GM23338 (cell line): ENCODE data around the gene TMA7. TPM values are rescaled to one million over a fixed set of nuclear protein-coding genes. Genes with fewer than 3 reads are reported as not detected.

Experiments used
- ATAC-seq: fragments of 200-7000 bp; cut with Tn5 transposase; 3 replicates; pipeline ENCODE4 v1.9.1; 2020
- DNase-seq: peaks from one replicate; pipeline ENCODE4 v3.0.0-alpha.2; 2015; ENCODE audit warnings: low spot score
- H2AFZ ChIP-seq: fragments of 200-600 bp; sonication (generic); 2 replicates; pipeline ENCODE4 v1.8.0; 2016; ENCODE audit warnings: antibody characterized with exemption, mild to moderate bottlenecking, moderate library complexity
- H3F3A ChIP-seq: fragments of 200-600 bp; sonication (generic); replicated peaks from 2 replicates; pipeline ENCODE4 v1.8.0; 2017; ENCODE audit warnings: antibody characterized with exemption, mixed run types, low read depth
- H3K27ac ChIP-seq: fragments of 200-600 bp; sonication (generic); 2 replicates; pipeline ENCODE4 v1.6.1; 2016; ENCODE audit warnings: low read depth
- H3K27me3 ChIP-seq: fragments of 200-600 bp; sonication (generic); 2 replicates; pipeline ENCODE4 v1.8.0; 2016; ENCODE audit warnings: mild to moderate bottlenecking, mixed run types, moderate library complexity; ENCODE audit not compliant: insufficient read depth
- H3K36me3 ChIP-seq: fragments of 200-600 bp; sonication (generic); 2 replicates; pipeline ENCODE4 v1.8.0; 2016; ENCODE audit warnings: mild to moderate bottlenecking; ENCODE audit not compliant: insufficient read depth
- H3K4me1 ChIP-seq: fragments of 200-600 bp; sonication (generic); 2 replicates; pipeline ENCODE4 v1.8.0; 2016; ENCODE audit warnings: mild to moderate bottlenecking, moderate library complexity; ENCODE audit not compliant: insufficient read depth
- H3K4me2 ChIP-seq: fragments of 200-600 bp; sonication (generic); 2 replicates; pipeline ENCODE4 v1.7.1; 2017; ENCODE audit warnings: mixed run types
- H3K4me3 ChIP-seq: fragments of 200-600 bp; sonication (generic); 2 replicates; pipeline ENCODE4 v1.6.1; 2016; ENCODE audit warnings: mixed run types
- H3K79me2 ChIP-seq: fragments of 200-600 bp; sonication (generic); replicated peaks from 2 replicates; pipeline ENCODE4 v1.8.0; 2017; ENCODE audit warnings: mild to moderate bottlenecking; ENCODE audit not compliant: insufficient read depth
- H3K9me2 ChIP-seq: fragments of 200-600 bp; sonication (generic); 2 replicates; pipeline ENCODE4 v1.8.0; 2017; ENCODE audit not compliant: insufficient read depth
- H4K20me1 ChIP-seq: fragments of 200-600 bp; sonication (generic); replicated peaks from 2 replicates; pipeline ENCODE4 v1.8.0; 2017; ENCODE audit warnings: mild to moderate bottlenecking; ENCODE audit not compliant: insufficient read depth
- H3K27ac Mint-ChIP-seq: 2 replicates; pipeline ENCODE4 v1.8.0; 2020; ENCODE audit warnings: inconsistent platforms, mild to moderate bottlenecking, moderate library complexity, mixed read lengths
- H3K27me3 Mint-ChIP-seq: 3 replicates; pipeline ENCODE4 v1.8.0; 2022; ENCODE audit warnings: low read depth, mild to moderate bottlenecking, moderate library complexity, mixed read lengths, inconsistent platforms; ENCODE audit not compliant: insufficient read depth, poor library complexity
- H3K36me3 Mint-ChIP-seq: 3 replicates; pipeline ENCODE4 v1.8.0; 2021; ENCODE audit warnings: low read depth, mild to moderate bottlenecking, inconsistent platforms, moderate library complexity, mixed read lengths
- H3K4me1 Mint-ChIP-seq: 3 replicates; pipeline ENCODE4 v1.8.0; 2020; ENCODE audit warnings: mild to moderate bottlenecking, inconsistent platforms, mixed read lengths
- H3K4me3 Mint-ChIP-seq: 3 replicates; pipeline ENCODE4 v1.8.0; 2021; ENCODE audit warnings: moderate library complexity, mild to moderate bottlenecking, inconsistent platforms, mixed read lengths
- H3K9me3 Mint-ChIP-seq: 3 replicates; pipeline ENCODE4 v1.8.0; 2020; ENCODE audit warnings: moderate library complexity, mild to moderate bottlenecking, inconsistent platforms, mixed read lengths
- CREB1 ChIP-seq: fragments of 250-450 bp; sonication (Bioruptor Pico); IDR thresholded peaks from 2 replicates; pipeline ENCODE4 v1.5.0; 2020; ENCODE audit warnings: low read depth, mild to moderate bottlenecking, moderate library complexity
- EZH2phosphoT487 ChIP-seq: fragments of 200-600 bp; sonication (generic); IDR thresholded peaks from one replicate; pipeline ENCODE4 v1.8.1; 2018; ENCODE audit warnings: antibody characterized with exemption; ENCODE audit not compliant: unreplicated experiment
- JUNB ChIP-seq: IDR thresholded peaks from one replicate; pipeline ENCODE4 v1.6.1; 2016; ENCODE audit warnings: antibody characterized with exemption; ENCODE audit not compliant: unreplicated experiment
- NANOG ChIP-seq: IDR thresholded peaks from 2 replicates; pipeline ENCODE4 v1.6.1; 2016; ENCODE audit warnings: antibody characterized with exemption, borderline replicate concordance
- POLR2AphosphoS5 ChIP-seq: IDR thresholded peaks from 2 replicates; pipeline ENCODE4 v1.6.1; 2016; ENCODE audit warnings: antibody characterized with exemption, low read depth
- STAT1 ChIP-seq: IDR thresholded peaks from one replicate; pipeline ENCODE4 v1.6.1; 2016; ENCODE audit warnings: antibody characterized with exemption; ENCODE audit not compliant: unreplicated experiment
- ZNF462 ChIP-seq: fragments of 250-450 bp; sonication (Bioruptor Pico); IDR thresholded peaks from 2 replicates; pipeline ENCODE4 v1.5.0; 2020; ENCODE audit warnings: mild to moderate bottlenecking, moderate library complexity
- polyA plus RNA-seq: library from polyadenylated mRNA; unstranded; fragments of >200 nt; fragmentation: Nextera tagmentation; extraction: Ambion mirVana; gene quantifications from 2 replicates; pipeline ENCODE4 v1.2.1, GENCODE V29; 2016
- total RNA-seq: library from RNA; depleted of rRNA; stranded (reverse); fragments of >200 nt; shearing (Covaris generic); gene quantifications from 2 replicates; pipeline ENCODE4 v1.2.3, GENCODE V29; 2014
- TF ChIP-seq, protein P1 (sequence below): IDR thresholded peaks from 2 replicates; pipeline ENCODE4 v1.6.1; 2016; ENCODE audit warnings: antibody characterized with exemption

TMA7 gene
- total and polyA plus RNA-seq, 2 experiments from 2014 or later, result 419 to 2,089 TPM

- H3K27me3 Mint-ChIP-seq, result peaks cover 7% of the 10 kb centered on the region
- no peak overlapping the region for H3K4me3 Mint-ChIP-seq
- H3K9me3 Mint-ChIP-seq, result no peaks in the 10 kb centered on the region
- Histone ChIP-seq H3K4me2 (no peak overlapping the region), H2AFZ (no peak overlapping the region), H3K27ac (no peak overlapping the region), H4K20me1 (no peaks in the 10 kb centered on the region; the same call in 1 of the 2 replicates), H3K36me3 (peaks cover 13% of the 10 kb centered on the region), H3K27me3 (no peaks in the 10 kb centered on the region), H3F3A (no peaks in the 10 kb centered on the region), H3K9me2 (no peaks in the 10 kb centered on the region), H3K79me2 (no peaks in the 10 kb centered on the region), H3K4me3 (no peak overlapping the region), H3K4me1 (no peaks in the 10 kb centered on the region)
- ATAC-seq (no peak), DNase-seq (no peak)
- H3K27ac Mint-ChIP-seq, result no peak overlapping the region
- H3K36me3 Mint-ChIP-seq, result peaks cover 90% of the 10 kb centered on the region
- TF ChIP-seq POLR2AphosphoS5, result no peak
- TF ChIP-seq, protein P1, sequence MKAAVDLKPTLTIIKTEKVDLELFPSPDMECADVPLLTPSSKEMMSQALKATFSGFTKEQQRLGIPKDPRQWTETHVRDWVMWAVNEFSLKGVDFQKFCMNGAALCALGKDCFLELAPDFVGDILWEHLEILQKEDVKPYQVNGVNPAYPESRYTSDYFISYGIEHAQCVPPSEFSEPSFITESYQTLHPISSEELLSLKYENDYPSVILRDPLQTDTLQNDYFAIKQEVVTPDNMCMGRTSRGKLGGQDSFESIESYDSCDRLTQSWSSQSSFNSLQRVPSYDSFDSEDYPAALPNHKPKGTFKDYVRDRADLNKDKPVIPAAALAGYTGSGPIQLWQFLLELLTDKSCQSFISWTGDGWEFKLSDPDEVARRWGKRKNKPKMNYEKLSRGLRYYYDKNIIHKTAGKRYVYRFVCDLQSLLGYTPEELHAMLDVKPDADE, result no peak
- no peak for TF ChIP-seq STAT1
- TF ChIP-seq JUNB, result no peak
- TF ChIP-seq NANOG, result no peak
- H3K4me1 Mint-ChIP-seq, result no peaks in the 10 kb centered on the region
Observed at GRCh38 chr3:48405971-48406370, 34.1 kb upstream of the TMA7 start.

- Histone ChIP-seq H3K4me1 (no peaks in the 10 kb centered on the region), H3K27ac (no peak overlapping the region), H3K27me3 (no peaks in the 10 kb centered on the region), H3K4me3 (no peak overlapping the region), H3K36me3 (peaks cover 15% of the 10 kb centered on the region), H3K79me2 (no peaks in the 10 kb centered on the region), H3K4me2 (no peak overlapping the region), H4K20me1 (no peaks in the 10 kb centered on the region; the same call in 1 of the 2 replicates), H3F3A (no peaks in the 10 kb centered on the region), H2AFZ (no peak overlapping the region), H3K9me2 (no peaks in the 10 kb centered on the region)
- H3K36me3 Mint-ChIP-seq, result peaks cover 91% of the 10 kb centered on the region
- no peak overlapping the region for H3K27ac Mint-ChIP-seq
- no peak for TF ChIP-seq STAT1
- no peak for TF ChIP-seq POLR2AphosphoS5
- no peak for TF ChIP-seq CREB1 (CRISPR knock-in tag)
- TF ChIP-seq EZH2phosphoT487, result no peak
- no peak for TF ChIP-seq ZNF462 (CRISPR knock-in tag)
- TF ChIP-seq, protein P1, result no peak
- TF ChIP-seq NANOG, result no peak
- ATAC-seq, result no peak
- H3K4me3 Mint-ChIP-seq, result no peak overlapping the region
- no peaks in the 10 kb centered on the region for H3K9me3 Mint-ChIP-seq
- H3K4me1 Mint-ChIP-seq, result no peaks in the 10 kb centered on the region
- H3K27me3 Mint-ChIP-seq, result peaks cover 9% of the 10 kb centered on the region
- DNase-seq, result no peak
Observed at GRCh38 chr3:48406443-48407431, 33.3 kb upstream of the TMA7 start.
